ENCODE results near the gene CCDC141.

Gene CCDC141

GRCh38 chr2:178943745-178944144, 106.2 kb downstream of the CCDC141 start:
- no peaks in the 10 kb centered on the region for H3K27me3 ChIP-seq (ENCODE audit: control insufficient read depth, insufficient read depth, low read length)
- no peaks in the 10 kb centered on the region for H3K4me1 ChIP-seq (ENCODE audit: control insufficient read depth, insufficient read depth, low read length)
- H3K9me3 ChIP-seq (ENCODE audit: control insufficient read depth, insufficient read depth, low read depth, low read length), result no peaks in the 10 kb centered on the region
- H3K27ac ChIP-seq (ENCODE audit: low read depth, low read length), result no peak overlapping the region
- no peak overlapping the region for H3K4me3 ChIP-seq (ENCODE audit: low read depth, low read length)
- no peaks in the 10 kb centered on the region for H3K36me3 ChIP-seq (ENCODE audit: control insufficient read depth, insufficient read depth, low read length)
- no peak overlapping the region for H3K9ac ChIP-seq (ENCODE audit: low read length)

GRCh38 chr2:178934571-178934970, 115.4 kb downstream of the CCDC141 start:
- H3K4me1 ChIP-seq (ENCODE audit: control insufficient read depth, insufficient read depth, low read length), result no peaks in the 10 kb centered on the region
- H3K27ac ChIP-seq (ENCODE audit: low read depth, low read length), result no peak overlapping the region
- no peak overlapping the region for H3K4me3 ChIP-seq (ENCODE audit: low read depth, low read length)
- H3K9me3 ChIP-seq (ENCODE audit: control insufficient read depth, insufficient read depth, low read depth, low read length), result peaks cover 6% of the 10 kb centered on the region; the same call in 1 of the 2 replicates
- no peak overlapping the region for H3K9ac ChIP-seq (ENCODE audit: low read length)
- no peaks in the 10 kb centered on the region for H3K27me3 ChIP-seq (ENCODE audit: control insufficient read depth, insufficient read depth, low read length)
- no peaks in the 10 kb centered on the region for H3K36me3 ChIP-seq (ENCODE audit: control insufficient read depth, insufficient read depth, low read length)

- no peaks in the 10 kb centered on the region for H3K36me3 ChIP-seq (ENCODE audit: control insufficient read depth, insufficient read depth, low read length)
- H3K9me3 ChIP-seq (ENCODE audit: control insufficient read depth, insufficient read depth, low read depth, low read length), result peaks cover 6% of the 10 kb centered on the region; the same call in 1 of the 2 replicates
- no peak overlapping the region for H3K27ac ChIP-seq (ENCODE audit: low read depth, low read length)
- no peaks in the 10 kb centered on the region for H3K4me1 ChIP-seq (ENCODE audit: control insufficient read depth, insufficient read depth, low read length)
- H3K27me3 ChIP-seq (ENCODE audit: control insufficient read depth, insufficient read depth, low read length), result no peaks in the 10 kb centered on the region
- no peak overlapping the region for H3K9ac ChIP-seq (ENCODE audit: low read length)
- no peak overlapping the region for H3K4me3 ChIP-seq (ENCODE audit: low read depth, low read length)
These were observed 116.4 kb downstream of the CCDC141 start for GRCh38 chr2:178933493-178933892.

- Histone ChIP-seq H3K9ac (ENCODE audit: low read length) (no peak overlapping the region), H3K9me3 (ENCODE audit: control insufficient read depth, insufficient read depth, low read depth, low read length) (no peaks in the 10 kb centered on the region), H3K27me3 (ENCODE audit: control insufficient read depth, insufficient read depth, low read length) (no peaks in the 10 kb centered on the region), H3K27ac (ENCODE audit: low read depth, low read length) (no peak overlapping the region), H3K36me3 (ENCODE audit: control insufficient read depth, insufficient read depth, low read length) (no peaks in the 10 kb centered on the region), H3K4me1 (ENCODE audit: control insufficient read depth, insufficient read depth, low read length) (no peaks in the 10 kb centered on the region), H3K4me3 (ENCODE audit: low read depth, low read length) (no peak overlapping the region)
These were observed 121.9 kb downstream of the CCDC141 start for GRCh38 chr2:178928077-178928476.

DNA sequence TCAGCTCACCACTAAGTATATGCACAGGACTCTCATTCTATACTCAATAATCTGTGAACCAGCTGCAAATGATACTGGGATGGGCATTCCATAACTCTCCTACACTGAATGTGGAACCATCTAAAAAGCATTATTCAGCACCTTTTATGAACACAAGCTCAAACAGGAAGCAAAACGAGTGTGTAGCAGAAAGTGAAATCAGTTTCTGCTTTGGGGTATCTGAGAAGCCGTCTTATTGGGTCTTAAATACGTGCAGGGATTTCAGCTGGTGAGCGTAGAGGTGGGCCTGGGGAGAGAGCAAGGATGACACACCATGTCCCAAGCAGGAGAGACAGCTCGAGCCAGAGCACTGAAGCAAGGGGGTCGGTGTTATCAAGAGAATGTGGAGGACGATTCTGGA, 122.8 kb downstream of the CCDC141 start:
- H3K36me3 ChIP-seq (ENCODE audit: control insufficient read depth, insufficient read depth, low read length), result no peaks in the 10 kb centered on the region
- H3K4me1 ChIP-seq (ENCODE audit: control insufficient read depth, insufficient read depth, low read length), result no peaks in the 10 kb centered on the region
- H3K27ac ChIP-seq (ENCODE audit: low read depth, low read length), result no peak overlapping the region
- H3K9me3 ChIP-seq (ENCODE audit: control insufficient read depth, insufficient read depth, low read depth, low read length), result no peaks in the 10 kb centered on the region
- H3K27me3 ChIP-seq (ENCODE audit: control insufficient read depth, insufficient read depth, low read length), result no peaks in the 10 kb centered on the region
- no peak overlapping the region for H3K9ac ChIP-seq (ENCODE audit: low read length)
- H3K4me3 ChIP-seq (ENCODE audit: low read depth, low read length), result no peak overlapping the region

DNA sequence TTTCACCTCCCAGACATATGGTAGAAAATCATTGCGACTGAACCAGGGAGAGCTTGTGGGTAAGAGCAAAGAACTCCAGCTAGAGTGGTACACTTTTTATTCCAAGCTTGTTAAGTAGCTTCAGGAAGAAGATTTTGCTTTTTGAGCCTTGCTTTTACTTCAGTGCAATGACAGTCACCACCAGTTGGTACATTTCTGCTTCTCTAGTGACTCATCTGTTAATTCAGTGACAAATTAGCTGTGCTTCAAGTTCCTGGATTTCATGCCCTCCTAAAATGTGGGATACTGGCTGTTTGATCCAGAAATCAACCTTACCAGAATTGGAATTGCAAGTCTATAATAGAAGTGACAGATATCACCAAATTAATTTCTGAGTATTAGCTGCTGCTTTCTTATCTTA, 125.1 kb downstream of the CCDC141 start:
- H3K9me3 ChIP-seq (ENCODE audit: control insufficient read depth, insufficient read depth, low read depth, low read length), result no peaks in the 10 kb centered on the region
- H3K27me3 ChIP-seq (ENCODE audit: control insufficient read depth, insufficient read depth, low read length), result no peaks in the 10 kb centered on the region
- H3K9ac ChIP-seq (ENCODE audit: low read length), result no peak overlapping the region
- no peaks in the 10 kb centered on the region for H3K36me3 ChIP-seq (ENCODE audit: control insufficient read depth, insufficient read depth, low read length)
- H3K4me1 ChIP-seq (ENCODE audit: control insufficient read depth, insufficient read depth, low read length), result no peaks in the 10 kb centered on the region
- H3K4me3 ChIP-seq (ENCODE audit: low read depth, low read length), result no peak overlapping the region
- no peak overlapping the region for H3K27ac ChIP-seq (ENCODE audit: low read depth, low read length)

GRCh38 chr2:178923546-178923945, 126.4 kb downstream of the CCDC141 start:
- Histone ChIP-seq H3K36me3 (ENCODE audit: control insufficient read depth, insufficient read depth, low read length) (no peaks in the 10 kb centered on the region), H3K9ac (ENCODE audit: low read length) (no peak overlapping the region), H3K27ac (ENCODE audit: low read depth, low read length) (no peak overlapping the region), H3K9me3 (ENCODE audit: control insufficient read depth, insufficient read depth, low read depth, low read length) (no peaks in the 10 kb centered on the region), H3K4me3 (ENCODE audit: low read depth, low read length) (no peak overlapping the region), H3K27me3 (ENCODE audit: control insufficient read depth, insufficient read depth, low read length) (no peaks in the 10 kb centered on the region), H3K4me1 (ENCODE audit: control insufficient read depth, insufficient read depth, low read length) (no peaks in the 10 kb centered on the region)

DNA sequence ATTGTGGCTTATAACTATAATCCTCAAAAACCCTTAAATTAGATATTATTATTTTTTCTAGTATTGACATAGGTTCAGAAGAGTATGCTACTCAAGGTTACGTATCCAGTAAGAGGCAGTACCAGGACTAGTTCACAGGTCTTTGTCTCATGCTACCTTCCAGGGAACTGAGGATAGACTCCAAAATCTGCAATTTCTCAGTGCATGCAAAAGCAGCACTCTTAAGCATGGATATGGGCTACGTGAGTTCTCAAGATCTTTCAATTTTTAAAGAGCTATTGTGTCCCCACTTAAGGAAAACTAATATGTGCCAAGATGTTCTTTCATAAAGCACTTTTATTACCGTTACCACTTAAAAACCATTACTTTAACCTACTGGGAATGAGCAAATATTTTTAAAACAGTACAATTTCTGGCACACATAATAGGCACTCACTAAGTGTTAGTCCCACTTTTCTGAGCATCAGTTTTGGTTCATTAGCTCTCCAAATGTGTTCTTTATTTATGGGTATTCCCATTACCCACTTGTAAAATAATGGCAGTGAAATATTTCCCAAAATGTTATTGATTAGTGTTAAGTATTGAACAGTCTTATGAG, 128.9 kb downstream of the CCDC141 start:
- Histone ChIP-seq H3K9ac (ENCODE audit: low read length) (no peak overlapping the region), H3K27me3 (ENCODE audit: control insufficient read depth, insufficient read depth, low read length) (no peaks in the 10 kb centered on the region), H3K4me3 (ENCODE audit: low read depth, low read length) (no peak overlapping the region), H3K27ac (ENCODE audit: low read depth, low read length) (no peak overlapping the region), H3K9me3 (ENCODE audit: control insufficient read depth, insufficient read depth, low read depth, low read length) (no peaks in the 10 kb centered on the region), H3K36me3 (ENCODE audit: control insufficient read depth, insufficient read depth, low read length) (no peaks in the 10 kb centered on the region), H3K4me1 (ENCODE audit: control insufficient read depth, insufficient read depth, low read length) (no peaks in the 10 kb centered on the region; the same call in 1 of the 2 replicates)

- H3K4me1 ChIP-seq (ENCODE audit: control insufficient read depth, insufficient read depth, low read length), result no peaks in the 10 kb centered on the region; the same call in 1 of the 2 replicates
- no peak overlapping the region for H3K27ac ChIP-seq (ENCODE audit: low read depth, low read length)
- H3K9ac ChIP-seq (ENCODE audit: low read length), result no peak overlapping the region
- no peaks in the 10 kb centered on the region for H3K9me3 ChIP-seq (ENCODE audit: control insufficient read depth, insufficient read depth, low read depth, low read length)
- H3K36me3 ChIP-seq (ENCODE audit: control insufficient read depth, insufficient read depth, low read length), result no peaks in the 10 kb centered on the region
- no peaks in the 10 kb centered on the region for H3K27me3 ChIP-seq (ENCODE audit: control insufficient read depth, insufficient read depth, low read length)
- H3K4me3 ChIP-seq (ENCODE audit: low read depth, low read length), result no peak overlapping the region
These were observed 132.4 kb downstream of the CCDC141 start for GRCh38 chr2:178917555-178917954.

DNA sequence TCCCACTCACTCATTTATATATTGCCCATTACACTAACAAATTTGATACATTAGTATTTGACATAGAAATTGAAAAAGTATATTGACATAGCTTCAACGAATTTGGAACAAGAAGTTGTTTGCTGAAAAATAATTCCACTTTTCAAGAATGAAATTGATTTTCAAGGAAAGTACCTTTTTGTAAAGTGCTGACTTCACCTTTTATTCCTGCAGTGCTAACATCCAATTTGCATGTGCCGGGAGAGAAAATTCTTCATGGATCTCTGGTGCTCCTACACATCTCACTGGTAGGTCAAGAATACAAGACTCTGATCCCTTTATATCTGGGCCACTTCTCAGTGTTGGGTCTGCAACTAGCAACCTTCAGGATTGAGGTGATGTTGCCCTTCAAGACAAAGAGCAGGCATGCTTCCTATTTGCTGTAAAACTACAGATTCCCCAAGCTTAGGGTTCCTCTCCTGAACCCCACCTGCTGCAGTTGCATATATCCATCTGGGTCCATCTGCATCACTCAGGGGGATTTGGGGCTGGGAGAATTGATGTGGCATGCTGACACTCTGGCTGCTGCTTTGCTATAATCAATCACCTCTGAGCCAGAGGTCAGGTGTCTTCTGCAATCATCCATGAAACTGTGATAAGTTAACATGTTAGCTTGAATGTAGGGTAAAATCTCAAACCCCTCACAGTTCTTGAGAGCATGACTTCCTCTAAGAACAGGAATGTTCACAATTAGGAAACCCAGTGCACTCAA, 134.3 kb downstream of the CCDC141 start:
- no peaks in the 10 kb centered on the region; the same call in 1 of the 2 replicates for H3K4me1 ChIP-seq (ENCODE audit: control insufficient read depth, insufficient read depth, low read length)
- no peaks in the 10 kb centered on the region for H3K36me3 ChIP-seq (ENCODE audit: control insufficient read depth, insufficient read depth, low read length)
- no peak overlapping the region for H3K9ac ChIP-seq (ENCODE audit: low read length)
- H3K27me3 ChIP-seq (ENCODE audit: control insufficient read depth, insufficient read depth, low read length), result no peaks in the 10 kb centered on the region
- H3K27ac ChIP-seq (ENCODE audit: low read depth, low read length), result no peak overlapping the region
- no peaks in the 10 kb centered on the region for H3K9me3 ChIP-seq (ENCODE audit: control insufficient read depth, insufficient read depth, low read depth, low read length)
- no peak overlapping the region for H3K4me3 ChIP-seq (ENCODE audit: low read depth, low read length)

- Histone ChIP-seq H3K4me3 (ENCODE audit: low read depth, low read length) (no peak overlapping the region), H3K27ac (ENCODE audit: low read depth, low read length) (no peak overlapping the region), H3K27me3 (ENCODE audit: control insufficient read depth, insufficient read depth, low read length) (no peaks in the 10 kb centered on the region), H3K4me1 (ENCODE audit: control insufficient read depth, insufficient read depth, low read length) (no peaks in the 10 kb centered on the region; the same call in 1 of the 2 replicates), H3K9ac (ENCODE audit: low read length) (no peak overlapping the region), H3K9me3 (ENCODE audit: control insufficient read depth, insufficient read depth, low read depth, low read length) (no peaks in the 10 kb centered on the region), H3K36me3 (ENCODE audit: control insufficient read depth, insufficient read depth, low read length) (no peaks in the 10 kb centered on the region)
These were observed 135.6 kb downstream of the CCDC141 start for GRCh38 chr2:178914259-178914849.
